Panc1 (cell line): ENCODE data around the gene TRIM27. TPM values are rescaled to one million over a fixed set of nuclear protein-coding genes. Genes with fewer than 3 reads are reported as not detected.

Experiments used
- ATAC-seq: fragments of 200-7000 bp; cut with Tn5 transposase; 2 replicates; pipeline ENCODE4 v1.9.1; 2020; ENCODE audit warnings: mild to moderate bottlenecking, moderate library complexity
- BruUV-seq: library from RNA; stranded (reverse); fragments of 400-500 nt; replicated peaks from 2 replicates; lab custom pipeline; 2021; lab: Mats Ljungman, UMichigan
- CTCF ChIA-PET: fragments of 300-600 bp; sonication (Branson Sonifier 250); formaldehyde crosslinking; loops from one replicate; lab custom pipeline; 2022; ENCODE audit warnings: antibody characterized with exemption; lab: Charles Lee
- POLR2A ChIA-PET: fragments of 300-600 bp; sonication (Branson Sonifier 250); formaldehyde crosslinking; loops from one replicate; lab custom pipeline; 2022; ENCODE audit warnings: antibody characterized with exemption; lab: Charles Lee
- DNase-seq: peaks from one replicate; pipeline ENCODE4 v3.0.0-alpha.2; 2010; ENCODE audit warnings: low read depth, low spot score
- H3K27ac ChIP-seq: 2 replicates; pipeline ENCODE4 v1.5.1; 2011; ENCODE audit warnings: mild to moderate bottlenecking, low read length, inconsistent platforms
- H3K27me3 ChIP-seq: fragments of 200-500 bp; sonication (Bioruptor generic); 2 replicates; pipeline ENCODE4 v1.6.0; 2014; ENCODE audit warnings: low read length, inconsistent platforms; ENCODE audit not compliant: control insufficient read depth, insufficient read depth
- H3K36me3 ChIP-seq: fragments of 200-500 bp; sonication (Bioruptor generic); 2 replicates; pipeline ENCODE4 v1.5.1; 2014; ENCODE audit warnings: inconsistent platforms, mild to moderate bottlenecking, low read length, moderate library complexity; ENCODE audit not compliant: control insufficient read depth, insufficient read depth
- H3K4me1 ChIP-seq: 2 replicates; pipeline ENCODE4 v1.5.1; 2011; ENCODE audit warnings: inconsistent platforms, mild to moderate bottlenecking, low read length, moderate library complexity; ENCODE audit not compliant: control insufficient read depth, insufficient read depth
- H3K4me3 ChIP-seq, 2 experiments: 2 replicates each; pipeline ENCODE4 v1.5.1; 2011 to 2012; ENCODE audit warnings: low read depth in 2 of 2, low read length in 2 of 2, mild to moderate bottlenecking in 2 of 2, inconsistent platforms in 1 of 2, moderate library complexity in 1 of 2
- H3K9me3 ChIP-seq: fragments of 200-500 bp; sonication (Bioruptor generic); 2 replicates; pipeline ENCODE4 v1.5.1; 2014; ENCODE audit warnings: low read depth, mild to moderate bottlenecking, inconsistent platforms, low read length, moderate library complexity; ENCODE audit not compliant: control insufficient read depth, insufficient read depth
- CTCF ChIP-seq: fragments of 450-650 bp; IDR thresholded peaks from 2 replicates; pipeline ENCODE4 v1.5.1; 2017; ENCODE audit warnings: mild to moderate bottlenecking
- POLR2AphosphoS5 ChIP-seq: IDR thresholded peaks from 2 replicates; pipeline ENCODE4 v1.6.1; 2012; ENCODE audit warnings: mild to moderate bottlenecking, low read depth, low read length, moderate library complexity
- REST ChIP-seq, 2 experiments: IDR thresholded peaks; 2 replicates each; pipeline ENCODE4 v1.6.1; 2011 to 2012; ENCODE audit warnings: low read depth in 2 of 2, control low read depth in 1 of 2, low read length in 1 of 2, mild to moderate bottlenecking in 1 of 2, moderate library complexity in 1 of 2; ENCODE audit not compliant: insufficient read depth in 1 of 2
- SIN3A ChIP-seq: IDR thresholded peaks from 2 replicates; pipeline ENCODE4 v1.6.1; 2012; ENCODE audit warnings: low read depth, mild to moderate bottlenecking, low read length, moderate library complexity, borderline replicate concordance; ENCODE audit not compliant: insufficient read depth
- TCF7L2 ChIP-seq: IDR thresholded peaks from 2 replicates; pipeline ENCODE4 v1.6.1; 2011; ENCODE audit warnings: mild to moderate bottlenecking, low read depth, low read length, inconsistent platforms
- in situ Hi-C: cut with HindIII; loops from 2 replicates; pipeline ENCODE4 v1.10.0; 2016; ENCODE audit warnings: low sequenced_read_pairs, low pct_unique_long_range_greater_than_20kb
- intact Hi-C: fragments of 100-400 bp; cut with micrococcal nuclease; formaldehyde crosslinking; loops from one replicate; pipeline ENCODE4 v1.10.0; 2022; ENCODE audit not compliant: unreplicated experiment
- total RNA-seq: library from RNA; stranded (reverse); gene quantifications from one replicate; pipeline ENCODE4 v1.2.1, GENCODE V29; 2021; ENCODE audit not compliant: unreplicated experiment

Gene TRIM27
- total RNA-seq, 1 experiment from 2014 or later: 53.0 TPM

- in situ Hi-C loops (no loop called here), intact Hi-C loops (loop anchor here (10.0 kb wide), 1 partner anchor 123 kb away; no protein-coding TSS in a partner anchor)
- POLR2A ChIA-PET: no interaction called here
- Histone ChIP-seq H3K4me3 (no peak overlapping the region), H3K9me3 (peaks cover 5% of the 10 kb centered on the region; the same call in 1 of the 2 replicates), H3K27me3 (no peaks in the 10 kb centered on the region), H3K27ac (no peak overlapping the region), H3K4me1 (peaks cover 5% of the 10 kb centered on the region; the same call in 1 of the 2 replicates), H3K36me3 (no peaks in the 10 kb centered on the region)
- TF ChIP-seq POLR2AphosphoS5 (no peak), REST (IDR thresholded peaks at IDR 0.05; ENCODE audit: insufficient read depth in 1 of 2, low read depth in 2 of 2, low read length in 1 of 2) (no peak), SIN3A (no peak), CTCF (no peak), TCF7L2 (no peak)
- CTCF ChIA-PET: no interaction called here
- ATAC-seq (no peak), DNase-seq (no peak)
- BruUV-seq: no TSS peak
These were observed 62.4 kb downstream of the TRIM27 start for GRCh38 chr6:28861339-28861738.

- no peaks in the 10 kb centered on the region for H3K27me3 ChIP-seq
- intact Hi-C loops: loop anchor here (10.0 kb wide), 1 partner anchor 124 kb away; no protein-coding TSS in a partner anchor
- H3K4me1 ChIP-seq: peaks cover 5% of the 10 kb centered on the region; the same call in 1 of the 2 replicates
- peaks cover 10% of the 10 kb centered on the region; the same call in 1 of the 2 replicates for H3K9me3 ChIP-seq
- ChIA-PET CTCF (no interaction called here), POLR2A (no interaction called here)
- TF ChIP-seq CTCF (no peak), POLR2AphosphoS5 (no peak), SIN3A (no peak), REST (IDR thresholded peaks at IDR 0.05; ENCODE audit: insufficient read depth in 1 of 2, low read depth in 2 of 2, low read length in 1 of 2) (no peak)
- in situ Hi-C loops: no loop called here
- no TSS peak for BruUV-seq
- H3K36me3 ChIP-seq: no peaks in the 10 kb centered on the region
- ATAC-seq (no peak), DNase-seq (no peak)
- H3K4me3 ChIP-seq: no peak overlapping the region
- no peak overlapping the region for H3K27ac ChIP-seq
These were observed 63.2 kb downstream of the TRIM27 start for GRCh38 chr6:28860581-28860980.
